A549 (cell line): Measurements from ENCODE around the gene ANO7. TPM values are rescaled to one million over a fixed set of nuclear protein-coding genes. Genes with fewer than 3 reads are reported as not detected.

Source experiments
- ATAC-seq, 2 experiments: fragments of 200-7000 bp in 1 of 2; fragments of >200 bp in 1 of 2; cut with Nextera tagmentation in 1 of 2; cut with Tn5 transposase in 1 of 2; 3 replicates each; pipeline versions ENCODE4 v1.8.0 to v1.9.1; 2018 to 2020; ENCODE audit warnings: mild to moderate bottlenecking in 1 of 2, moderate library complexity in 1 of 2
- CTCF ChIA-PET: fragments of 300-600 bp; sonication (Branson Sonifier 250); formaldehyde crosslinking; extraction: SDS; loops from one replicate; lab custom pipeline; 2021; ENCODE audit warnings: antibody characterized with exemption, inconsistent platforms; lab: Yijun Ruan, JAX
- POLR2A ChIA-PET: fragments of 350-600 bp; formaldehyde crosslinking; extraction: SDS; loops from one replicate; lab custom pipeline; 2021; ENCODE audit warnings: antibody characterized with exemption, inconsistent platforms; lab: Yijun Ruan, JAX
- DNase-seq, 2 experiments: peaks; one replicate each; pipeline versions ENCODE4 v3.0.0 to v3.0.0-alpha.2; 2011 to 2016; ENCODE audit warnings: low read depth in 1 of 2, low spot score in 1 of 2
- FAIRE-seq: peaks from 2 replicates; lab custom pipeline; 2011; peaks lifted over from hg19 to GRCh38; lab: Jason Lieb, UNC
- H3K27ac ChIP-seq, 2 experiments: fragments of >200 bp; sonication (Bioruptor Twin); formaldehyde crosslinking; 3 replicates each; pipeline ENCODE4 v1.5.1; 2016 to 2017
- H3K4me1 ChIP-seq: fragments of >200 bp; sonication (Bioruptor Twin); formaldehyde crosslinking; 3 replicates; pipeline ENCODE4 v1.6.1; 2016
- H3K4me2 ChIP-seq: fragments of >200 bp; sonication (Bioruptor Twin); formaldehyde crosslinking; 3 replicates; pipeline ENCODE4 v1.6.1; 2016
- H3K4me3 ChIP-seq: fragments of >200 bp; sonication (Bioruptor Twin); formaldehyde crosslinking; 3 replicates; pipeline ENCODE4 v1.5.1; 2016
- H3K9me3 ChIP-seq: fragments of >200 bp; sonication (Bioruptor Twin); formaldehyde crosslinking; 3 replicates; pipeline ENCODE4 v1.6.1; 2016
- CBX2 ChIP-seq: fragments of 200-600 bp; sonication (generic); IDR thresholded peaks from 2 replicates; pipeline ENCODE4 v1.6.1; 2016; ENCODE audit warnings: low read depth, mild to moderate bottlenecking, borderline replicate concordance
- CBX8 ChIP-seq: fragments of 200-600 bp; sonication (generic); IDR thresholded peaks from 2 replicates; pipeline ENCODE4 v1.6.1; 2016
- EHF ChIP-seq: fragments of 250-450 bp; sonication (Bioruptor Pico); IDR thresholded peaks from 2 replicates; pipeline ENCODE4 v1.5.0; 2020; ENCODE audit warnings: mild to moderate bottlenecking
- FOXS1 ChIP-seq: fragments of 250-450 bp; sonication (Bioruptor Pico); IDR thresholded peaks from 2 replicates; pipeline ENCODE4 v1.5.0; 2020; ENCODE audit warnings: mild to moderate bottlenecking, moderate library complexity
- HEYL ChIP-seq: fragments of 250-450 bp; sonication (Bioruptor Pico); IDR thresholded peaks from 2 replicates; pipeline ENCODE4 v1.8.0; 2021; ENCODE audit warnings: mild to moderate bottlenecking, moderate library complexity
- HOXA7 ChIP-seq: fragments of 250-450 bp; sonication (Bioruptor Pico); IDR thresholded peaks from 2 replicates; pipeline ENCODE4 v1.5.0; 2020; ENCODE audit warnings: mild to moderate bottlenecking, moderate library complexity
- MAFK ChIP-seq: fragments of 450-650 bp; IDR thresholded peaks from 2 replicates; pipeline ENCODE4 v1.6.1; 2014; ENCODE audit not compliant: partially characterized antibody
- MAZ ChIP-seq: fragments of 150-350 bp; IDR thresholded peaks from 2 replicates; pipeline ENCODE4 v1.6.1; 2014; ENCODE audit warnings: antibody characterized with exemption, low read depth, low read length, borderline replicate concordance
- MYC ChIP-seq: IDR thresholded peaks from 2 replicates; pipeline ENCODE4 v1.6.1; 2012; ENCODE audit warnings: mild to moderate bottlenecking, inconsistent platforms, low read length, improper control_type of control experiment, borderline replicate concordance
- NPAS2 ChIP-seq: fragments of 250-450 bp; sonication (Bioruptor Pico); IDR thresholded peaks from 2 replicates; pipeline ENCODE4 v1.8.0; 2022; ENCODE audit warnings: mild to moderate bottlenecking, moderate library complexity, borderline replicate concordance
- PHF8 ChIP-seq: fragments of 200-600 bp; sonication (generic); IDR thresholded peaks from 2 replicates; pipeline ENCODE4 v1.6.1; 2016; ENCODE audit warnings: low read depth, mild to moderate bottlenecking, antibody characterized with exemption, moderate library complexity, borderline replicate concordance
- POLR2AphosphoS2 ChIP-seq: conservative IDR thresholded peaks from 2 replicates; pipeline ENCODE4 v1.6.1; 2012; ENCODE audit warnings: low read length, improper control_type of control experiment, inconsistent platforms
- RNF2 ChIP-seq: fragments of 200-600 bp; sonication (generic); IDR thresholded peaks from 2 replicates; pipeline ENCODE4 v1.6.1; 2016; ENCODE audit warnings: low read depth, mild to moderate bottlenecking, antibody characterized with exemption, moderate library complexity, borderline replicate concordance
- SREBF2 ChIP-seq: fragments of 450-650 bp; IDR thresholded peaks from 2 replicates; pipeline ENCODE4 v1.6.1; 2014; ENCODE audit warnings: mild to moderate bottlenecking, moderate library complexity
- ZNF302 ChIP-seq: fragments of 250-450 bp; sonication (Bioruptor Pico); IDR thresholded peaks from 2 replicates; pipeline ENCODE4 v1.9.0; 2021; ENCODE audit warnings: inconsistent platforms, mild to moderate bottlenecking, moderate library complexity
- ZSCAN20 ChIP-seq: fragments of 250-450 bp; sonication (Bioruptor Pico); IDR thresholded peaks from 2 replicates; pipeline ENCODE4 v1.8.0; 2022; ENCODE audit warnings: mild to moderate bottlenecking, moderate library complexity
- WGBS: methylation state at CpG from one replicate; pipeline ENCODE4 v1.1.6; 2017; ENCODE audit errors: missing lambda C conversion rate; 5-methylcytosine and 5-hydroxymethylcytosine counted together
- polyA plus RNA-seq, 4 experiments: library from polyadenylated mRNA; depleted of rRNA in 3 of 4; stranded (reverse); fragments of >200 nt; fragmentation: RNase III in 1 of 4; extraction: RNeasy Plus Mini Kit Qiagen cat#74134 plus additional on column Dnase treatment in 1 of 4; gene quantifications; 2 replicates in 3 of 4; 3 replicates in 1 of 4; pipeline ENCODE4 v1.2.3, GENCODE V29; 2011 to 2017
- TF ChIP-seq, protein P1 (sequence below): fragments of >200 bp; sonication (Bioruptor Twin); formaldehyde crosslinking; IDR thresholded peaks from 2 replicates; pipeline ENCODE4 v1.6.1; 2016
- TF ChIP-seq, protein P2 (sequence below): fragments of >200 bp; sonication (Bioruptor Twin); formaldehyde crosslinking; IDR thresholded peaks from 3 replicates; pipeline ENCODE4 v1.5.1; 2016
- TF ChIP-seq, protein P3 (sequence below): fragments of 450-650 bp; IDR thresholded peaks from 2 replicates; pipeline ENCODE4 v1.6.1; 2014; ENCODE audit warnings: antibody characterized with exemption
- TF ChIP-seq, protein P4 (sequence below): fragments of 250-450 bp; sonication (Bioruptor Pico); IDR thresholded peaks from 2 replicates; pipeline ENCODE4 v1.5.0; 2021; ENCODE audit warnings: mild to moderate bottlenecking, moderate library complexity, borderline replicate concordance
- TF ChIP-seq, protein P5 (sequence below): fragments of >200 bp; sonication (Bioruptor Twin); formaldehyde crosslinking; IDR thresholded peaks from 3 replicates; pipeline ENCODE4 v1.6.1; 2016
- TF ChIP-seq, protein P6 (sequence below): IDR thresholded peaks from 2 replicates; pipeline ENCODE4 v1.6.1; 2012; ENCODE audit warnings: low read depth, borderline replicate concordance
- TF ChIP-seq, protein P7 (sequence below): fragments of 250-450 bp; sonication (Bioruptor Pico); IDR thresholded peaks from 2 replicates; pipeline ENCODE4 v1.5.0; 2020; ENCODE audit warnings: low read depth, mild to moderate bottlenecking, moderate library complexity

The ANO7 gene
- polyA plus RNA-seq, 2 of the 4 experiments (the other 2 are of a cell fraction): 0.92 to 2.7 TPM

DNA sequence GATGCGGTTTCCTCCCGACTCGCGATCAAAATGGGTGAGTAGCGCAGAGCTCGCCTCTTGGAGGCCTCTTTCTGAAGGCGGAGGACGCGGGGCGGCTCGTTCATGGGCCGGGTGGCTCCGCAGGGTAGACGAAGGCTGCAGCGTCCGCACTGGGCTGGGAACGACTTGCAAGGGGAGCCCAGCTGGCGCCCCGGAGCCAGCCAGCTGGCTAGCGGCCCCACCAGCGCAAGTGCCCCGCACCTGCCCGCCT lies 38.9 kb upstream of the ANO7 start:
- Histone ChIP-seq H3K4me1 (peaks cover 13% of the 10 kb centered on the region), H3K4me2 (peak overlapping the region; percentile 96), H3K27ac (peak overlapping the region; percentile 50 to 89), H3K4me3 (peak overlapping the region; percentile 81), H3K9me3 (no peaks in the 10 kb centered on the region)
- WGBS: 6% methylated on average over 9 of the region's 23 CpGs
- FAIRE-seq (no peak), ATAC-seq (peak; percentile 59 to 63), DNase-seq (no peak)
- POLR2A ChIA-PET: interaction anchor here (0.9 to 1.5 kb wide), 4 partner anchors 48 to 563 kb away, joined by 3 to 9 read pairs (median 3); partner anchors contain the start of genes CAPN10, HDLBP, ING5 and MTERF4
- CTCF ChIA-PET: interaction anchor here (1.1 to 2.0 kb wide), 4 partner anchors 9 to 235 kb away, joined by 3 to 5 read pairs (median 4); no protein-coding TSS in a partner anchor
- TF ChIP-seq FOXS1: no peak
- 0 out of 2 replicates have a peak, but pooled peaks have one; percentile 57 for TF ChIP-seq RNF2
- TF ChIP-seq HOXA7 (CRISPR knock-in tag): no peak
- TF ChIP-seq, protein P1, sequence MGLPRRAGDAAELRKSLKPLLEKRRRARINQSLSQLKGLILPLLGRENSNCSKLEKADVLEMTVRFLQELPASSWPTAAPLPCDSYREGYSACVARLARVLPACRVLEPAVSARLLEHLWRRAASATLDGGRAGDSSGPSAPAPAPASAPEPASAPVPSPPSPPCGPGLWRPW: no peak
- no peak for TF ChIP-seq CBX2
- TF ChIP-seq, protein P2, sequence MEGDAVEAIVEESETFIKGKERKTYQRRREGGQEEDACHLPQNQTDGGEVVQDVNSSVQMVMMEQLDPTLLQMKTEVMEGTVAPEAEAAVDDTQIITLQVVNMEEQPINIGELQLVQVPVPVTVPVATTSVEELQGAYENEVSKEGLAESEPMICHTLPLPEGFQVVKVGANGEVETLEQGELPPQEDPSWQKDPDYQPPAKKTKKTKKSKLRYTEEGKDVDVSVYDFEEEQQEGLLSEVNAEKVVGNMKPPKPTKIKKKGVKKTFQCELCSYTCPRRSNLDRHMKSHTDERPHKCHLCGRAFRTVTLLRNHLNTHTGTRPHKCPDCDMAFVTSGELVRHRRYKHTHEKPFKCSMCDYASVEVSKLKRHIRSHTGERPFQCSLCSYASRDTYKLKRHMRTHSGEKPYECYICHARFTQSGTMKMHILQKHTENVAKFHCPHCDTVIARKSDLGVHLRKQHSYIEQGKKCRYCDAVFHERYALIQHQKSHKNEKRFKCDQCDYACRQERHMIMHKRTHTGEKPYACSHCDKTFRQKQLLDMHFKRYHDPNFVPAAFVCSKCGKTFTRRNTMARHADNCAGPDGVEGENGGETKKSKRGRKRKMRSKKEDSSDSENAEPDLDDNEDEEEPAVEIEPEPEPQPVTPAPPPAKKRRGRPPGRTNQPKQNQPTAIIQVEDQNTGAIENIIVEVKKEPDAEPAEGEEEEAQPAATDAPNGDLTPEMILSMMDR: no peak
- TF ChIP-seq, protein P3, sequence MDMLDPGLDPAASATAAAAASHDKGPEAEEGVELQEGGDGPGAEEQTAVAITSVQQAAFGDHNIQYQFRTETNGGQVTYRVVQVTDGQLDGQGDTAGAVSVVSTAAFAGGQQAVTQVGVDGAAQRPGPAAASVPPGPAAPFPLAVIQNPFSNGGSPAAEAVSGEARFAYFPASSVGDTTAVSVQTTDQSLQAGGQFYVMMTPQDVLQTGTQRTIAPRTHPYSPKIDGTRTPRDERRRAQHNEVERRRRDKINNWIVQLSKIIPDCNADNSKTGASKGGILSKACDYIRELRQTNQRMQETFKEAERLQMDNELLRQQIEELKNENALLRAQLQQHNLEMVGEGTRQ: no peak
- no peak for TF ChIP-seq EHF (CRISPR knock-in tag)
- no peak for TF ChIP-seq ZNF302
- 0 out of 2 replicates have a peak, but pooled peaks have one; percentile 15 for TF ChIP-seq MYC
- TF ChIP-seq CBX8: no peak
- TF ChIP-seq HEYL: no peak
- TF ChIP-seq, protein P4, sequence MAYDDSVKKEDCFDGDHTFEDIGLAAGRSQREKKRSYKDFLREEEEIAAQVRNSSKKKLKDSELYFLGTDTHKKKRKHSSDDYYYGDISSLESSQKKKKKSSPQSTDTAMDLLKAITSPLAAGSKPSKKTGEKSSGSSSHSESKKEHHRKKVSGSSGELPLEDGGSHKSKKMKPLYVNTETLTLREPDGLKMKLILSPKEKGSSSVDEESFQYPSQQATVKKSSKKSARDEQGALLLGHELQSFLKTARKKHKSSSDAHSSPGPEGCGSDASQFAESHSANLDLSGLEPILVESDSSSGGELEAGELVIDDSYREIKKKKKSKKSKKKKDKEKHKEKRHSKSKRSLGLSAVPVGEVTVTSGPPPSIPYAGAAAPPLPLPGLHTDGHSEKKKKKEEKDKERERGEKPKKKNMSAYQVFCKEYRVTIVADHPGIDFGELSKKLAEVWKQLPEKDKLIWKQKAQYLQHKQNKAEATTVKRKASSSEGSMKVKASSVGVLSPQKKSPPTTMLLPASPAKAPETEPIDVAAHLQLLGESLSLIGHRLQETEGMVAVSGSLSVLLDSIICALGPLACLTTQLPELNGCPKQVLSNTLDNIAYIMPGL (CRISPR knock-in tag): no peak
- TF ChIP-seq SREBF2: no peak
- TF ChIP-seq NPAS2 (CRISPR knock-in tag): no peak
- TF ChIP-seq MAFK: no peak
- TF ChIP-seq, protein P5, sequence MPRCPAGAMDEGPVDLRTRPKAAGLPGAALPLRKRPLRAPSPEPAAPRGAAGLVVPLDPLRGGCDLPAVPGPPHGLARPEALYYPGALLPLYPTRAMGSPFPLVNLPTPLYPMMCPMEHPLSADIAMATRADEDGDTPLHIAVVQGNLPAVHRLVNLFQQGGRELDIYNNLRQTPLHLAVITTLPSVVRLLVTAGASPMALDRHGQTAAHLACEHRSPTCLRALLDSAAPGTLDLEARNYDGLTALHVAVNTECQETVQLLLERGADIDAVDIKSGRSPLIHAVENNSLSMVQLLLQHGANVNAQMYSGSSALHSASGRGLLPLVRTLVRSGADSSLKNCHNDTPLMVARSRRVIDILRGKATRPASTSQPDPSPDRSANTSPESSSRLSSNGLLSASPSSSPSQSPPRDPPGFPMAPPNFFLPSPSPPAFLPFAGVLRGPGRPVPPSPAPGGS: no peak
- TF ChIP-seq, protein P6, sequence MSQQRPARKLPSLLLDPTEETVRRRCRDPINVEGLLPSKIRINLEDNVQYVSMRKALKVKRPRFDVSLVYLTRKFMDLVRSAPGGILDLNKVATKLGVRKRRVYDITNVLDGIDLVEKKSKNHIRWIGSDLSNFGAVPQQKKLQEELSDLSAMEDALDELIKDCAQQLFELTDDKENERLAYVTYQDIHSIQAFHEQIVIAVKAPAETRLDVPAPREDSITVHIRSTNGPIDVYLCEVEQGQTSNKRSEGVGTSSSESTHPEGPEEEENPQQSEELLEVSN: peak; percentile 23; the same call in 1 of the 2 replicates
- TF ChIP-seq MAZ: no peak
- TF ChIP-seq, protein P7, sequence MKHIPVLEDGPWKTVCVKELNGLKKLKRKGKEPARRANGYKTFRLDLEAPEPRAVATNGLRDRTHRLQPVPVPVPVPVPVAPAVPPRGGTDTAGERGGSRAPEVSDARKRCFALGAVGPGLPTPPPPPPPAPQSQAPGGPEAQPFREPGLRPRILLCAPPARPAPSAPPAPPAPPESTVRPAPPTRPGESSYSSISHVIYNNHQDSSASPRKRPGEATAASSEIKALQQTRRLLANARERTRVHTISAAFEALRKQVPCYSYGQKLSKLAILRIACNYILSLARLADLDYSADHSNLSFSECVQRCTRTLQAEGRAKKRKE (CRISPR knock-in tag): no peak
- TF ChIP-seq POLR2AphosphoS2: no peak
- no peak for TF ChIP-seq ZSCAN20 (CRISPR knock-in tag)
- peak; percentile 54; the same call in 1 of the 2 replicates for TF ChIP-seq PHF8
- TF ChIP-seq, all 56 proteins: peak for 4
